H9 (cell line): ENCODE data around the gene PI4KB. TPM values are rescaled to one million over a fixed set of nuclear protein-coding genes. Genes with fewer than 3 reads are reported as not detected.

ENCODE experiments used
- DNase-seq: peaks from one replicate; pipeline ENCODE4 v3.0.0-alpha.2; 2017
- H2AFZ ChIP-seq: one replicate; pipeline ENCODE4 v1.6.1; 2013; ENCODE audit warnings: mild to moderate bottlenecking, low read length, control low read depth, moderate library complexity
- H2AK5ac ChIP-seq: 2 replicates; pipeline ENCODE4 v1.6.1; 2013; ENCODE audit warnings: low read length, control low read depth, mixed read lengths; ENCODE audit not compliant: insufficient read length
- H2BK120ac ChIP-seq: one replicate; pipeline ENCODE4 v1.6.1; 2013; ENCODE audit warnings: low read depth, mild to moderate bottlenecking, low read length, control low read depth, inconsistent platforms; ENCODE audit not compliant: poor library complexity, severe bottlenecking
- H2BK12ac ChIP-seq: 2 replicates; pipeline ENCODE4 v1.6.1; 2013; ENCODE audit warnings: low read length, control low read depth, mixed read lengths, low read depth; ENCODE audit not compliant: insufficient read length
- H2BK15ac ChIP-seq: 2 replicates; pipeline ENCODE4 v1.6.1; 2013; ENCODE audit warnings: low read depth, low read length, control low read depth
- H2BK20ac ChIP-seq: one replicate; pipeline ENCODE4 v1.6.1; 2013; ENCODE audit warnings: low read depth, mild to moderate bottlenecking, low read length, control low read depth, inconsistent platforms; ENCODE audit not compliant: poor library complexity, severe bottlenecking
- H2BK5ac ChIP-seq: 2 replicates; pipeline ENCODE4 v1.6.1; 2013; ENCODE audit warnings: low read length, control low read depth, mixed read lengths; ENCODE audit not compliant: insufficient read length
- H3K14ac ChIP-seq: 2 replicates; pipeline ENCODE4 v1.6.1; 2013; ENCODE audit warnings: low read length, control low read depth; ENCODE audit not compliant: insufficient read depth
- H3K18ac ChIP-seq: 2 replicates; pipeline ENCODE4 v1.6.1; 2013; ENCODE audit warnings: low read depth, mild to moderate bottlenecking, mixed read lengths, low read length, control low read depth; ENCODE audit not compliant: insufficient read length
- H3K23ac ChIP-seq: 2 replicates; pipeline ENCODE4 v1.6.1; 2013; ENCODE audit warnings: low read length, control low read depth, mixed read lengths, low read depth; ENCODE audit not compliant: insufficient read length
- H3K23me2 ChIP-seq: 2 replicates; pipeline ENCODE4 v1.6.1; 2013; ENCODE audit warnings: low read depth, mild to moderate bottlenecking, mixed read lengths, low read length, control low read depth; ENCODE audit not compliant: insufficient read length, poor library complexity, severe bottlenecking
- H3K27ac ChIP-seq: 2 replicates; pipeline ENCODE4 v1.5.1; 2013; ENCODE audit warnings: low read length, control low read depth, mixed read lengths, low read depth; ENCODE audit not compliant: insufficient read length
- H3K27me3 ChIP-seq: 2 replicates; pipeline ENCODE4 v1.6.1; 2013; ENCODE audit warnings: low read length, control low read depth, inconsistent platforms; ENCODE audit not compliant: insufficient read depth
- H3K4ac ChIP-seq: 2 replicates; pipeline ENCODE4 v1.6.1; 2013; ENCODE audit warnings: low read depth, mild to moderate bottlenecking, control low read depth, inconsistent platforms, low read length, moderate library complexity
- H3K4me1 ChIP-seq: 2 replicates; pipeline ENCODE4 v1.6.1; 2013; ENCODE audit warnings: low read length, control low read depth, inconsistent platforms; ENCODE audit not compliant: insufficient read depth
- H3K4me2 ChIP-seq: 2 replicates; pipeline ENCODE4 v1.6.1; 2013; ENCODE audit warnings: low read length, control low read depth, mixed read lengths; ENCODE audit not compliant: insufficient read length, insufficient read depth
- H3K56ac ChIP-seq: 2 replicates; pipeline ENCODE4 v1.6.1; 2013; ENCODE audit warnings: low read depth, mild to moderate bottlenecking, mixed read lengths, low read length, control low read depth; ENCODE audit not compliant: insufficient read length
- H3K79me1 ChIP-seq: 2 replicates; pipeline ENCODE4 v1.6.1; 2013; ENCODE audit warnings: low read depth, mild to moderate bottlenecking, moderate library complexity, low read length, control low read depth, inconsistent platforms; ENCODE audit not compliant: insufficient read depth, poor library complexity, severe bottlenecking
- H3K79me2 ChIP-seq: 2 replicates; pipeline ENCODE4 v1.6.1; 2013; ENCODE audit warnings: low read length, control low read depth, inconsistent platforms; ENCODE audit not compliant: insufficient read depth
- H3K9ac ChIP-seq: 2 replicates; pipeline ENCODE4 v1.6.1; 2013; ENCODE audit warnings: low read length, control low read depth, mixed read lengths; ENCODE audit not compliant: insufficient read length; ENCODE audit errors: extremely low read depth
- H3K9me3 ChIP-seq: one replicate; pipeline ENCODE4 v1.6.1; 2013; ENCODE audit warnings: low read depth, low read length, inconsistent platforms; ENCODE audit not compliant: control insufficient read depth
- H3T11ph ChIP-seq: one replicate; pipeline ENCODE4 v1.6.1; 2013; ENCODE audit warnings: mild to moderate bottlenecking, low read length, control low read depth, inconsistent platforms
- H4K20me1 ChIP-seq: one replicate; pipeline ENCODE4 v1.6.1; 2013; ENCODE audit not compliant: control insufficient read depth, insufficient read length, insufficient read depth
- H4K5ac ChIP-seq: 2 replicates; pipeline ENCODE4 v1.6.1; 2013; ENCODE audit warnings: low read depth, mild to moderate bottlenecking, mixed read lengths, low read length, control low read depth; ENCODE audit not compliant: insufficient read length
- H4K8ac ChIP-seq: replicated peaks from 2 replicates; pipeline ENCODE4 v1.6.1; 2013; ENCODE audit warnings: low read length, control low read depth, mixed read lengths, low read depth; ENCODE audit not compliant: insufficient read length
- H4K91ac ChIP-seq: 2 replicates; pipeline ENCODE4 v1.6.1; 2013; ENCODE audit warnings: low read depth, mild to moderate bottlenecking, moderate library complexity, mixed read lengths, low read length, control low read depth; ENCODE audit not compliant: insufficient read length
- H3K27ac Mint-ChIP-seq, 3 experiments: 2 replicates in 2 of 3; 3 replicates in 1 of 3; pipeline ENCODE4 v1.8.0; 2020 to 2021; ENCODE audit warnings: mixed read lengths in 3 of 3, mild to moderate bottlenecking in 1 of 3, moderate library complexity in 1 of 3
- H3K27me3 Mint-ChIP-seq: 2 replicates; pipeline ENCODE4 v1.8.0; 2021; ENCODE audit warnings: low read depth, mild to moderate bottlenecking, moderate library complexity, mixed read lengths
- H3K36me3 Mint-ChIP-seq, 3 experiments: 2 replicates in 2 of 3; 3 replicates in 1 of 3; pipeline ENCODE4 v1.8.0; 2020 to 2021; ENCODE audit warnings: low read depth in 3 of 3, mixed read lengths in 3 of 3; ENCODE audit not compliant: insufficient read depth in 1 of 3
- H3K4me1 Mint-ChIP-seq, 2 experiments: 2 replicates each; pipeline ENCODE4 v1.8.0; 2020; ENCODE audit warnings: mixed read lengths in 2 of 2
- H3K4me3 Mint-ChIP-seq, 2 experiments: 2 replicates in 1 of 2; 3 replicates in 1 of 2; pipeline ENCODE4 v1.8.0; 2020 to 2021; ENCODE audit warnings: mild to moderate bottlenecking in 2 of 2, mixed read lengths in 2 of 2, moderate library complexity in 1 of 2
- H3K9me3 Mint-ChIP-seq, 2 experiments: 2 replicates in 1 of 2; 3 replicates in 1 of 2; pipeline ENCODE4 v1.8.0; 2020; ENCODE audit warnings: mild to moderate bottlenecking in 2 of 2, mixed read lengths in 2 of 2, moderate library complexity in 1 of 2
- CTCF ChIP-seq: fragments of 200-600 bp; sonication (generic); conservative IDR thresholded peaks from 3 replicates; pipeline ENCODE4 v1.8.0; 2021; ENCODE audit warnings: antibody characterized with exemption, mild to moderate bottlenecking
- WGBS: extraction: QIAGEN DNeasy Blood & Tissue Kit; methylation state at CpG from one replicate; pipeline ENCODE4 v1.1.7; 2013; ENCODE audit warnings: missing lambda C conversion rate, low lambda C conversion rate, mixed read lengths; ENCODE audit not compliant: insufficient read length; ENCODE audit errors: extremely low coverage; 5-methylcytosine and 5-hydroxymethylcytosine counted together
- total RNA-seq: library from RNA; stranded (reverse); gene quantifications from 2 replicates; pipeline ENCODE4 v1.2.1, GENCODE V29; 2021

Gene PI4KB
- total RNA-seq, 1 experiment from 2014 or later: 39.1 TPM

GRCh38 chr1:151284013-151284577 is 43.1 kb downstream of the PI4KB start:
- Histone ChIP-seq H3T11ph (no peak overlapping the region), H4K5ac (no peak overlapping the region), H3K23ac (no peak overlapping the region), H3K4me2 (peak overlapping the region; percentile 59), H3K27me3 (no peaks in the 10 kb centered on the region), H3K79me2 (peaks cover 8% of the 10 kb centered on the region; the same call in 1 of the 2 replicates), H3K27ac (no peak overlapping the region), H3K4ac (no peak overlapping the region), H3K9me3 (no peaks in the 10 kb centered on the region), H4K8ac (no peak overlapping the region), H2AK5ac (no peak overlapping the region), H2BK12ac (no peak overlapping the region), H3K9ac (no peak overlapping the region), H2AFZ (no peak overlapping the region), H2BK20ac (no peak overlapping the region), H3K4me1 (no peaks in the 10 kb centered on the region), H3K23me2 (peaks cover 7% of the 10 kb centered on the region), H2BK15ac (no peak overlapping the region), H2BK5ac (no peak overlapping the region), H3K79me1 (no peaks in the 10 kb centered on the region), H4K91ac (no peak overlapping the region), H3K18ac (no peak overlapping the region), H4K20me1 (peaks cover 3% of the 10 kb centered on the region), H3K56ac (no peak overlapping the region), H3K14ac (no peak overlapping the region), H2BK120ac (no peak overlapping the region)
- peaks cover 22 to 31% of the 10 kb centered on the region in 2 experiments for H3K4me1 Mint-ChIP-seq
- no peaks in the 10 kb centered on the region for H3K9me3 Mint-ChIP-seq
- DNase-seq: no peak
- no CpG with 5 or more reads among the region's 2 CpGs for WGBS
- H3K27me3 Mint-ChIP-seq: no peaks in the 10 kb centered on the region; the same call in 1 of the 2 replicates
- peaks cover 38 to 51% (median 46%) of the 10 kb centered on the region in 3 experiments for H3K36me3 Mint-ChIP-seq
- H3K27ac Mint-ChIP-seq: peak overlapping the region in 2 of 3 experiments; percentile 32 to 45; a peak in 3 of 7 replicates
- TF ChIP-seq CTCF: no peak
- H3K4me3 Mint-ChIP-seq: peak overlapping the region; percentile 95 to 97
